Measurements from ENCODE around the gene KRTAP12-3.
"Not testable (repeated sequence)": the region's sequence is repeated elsewhere in the genome, so short reads cannot be mapped to it uniquely, and the experiment has no call there.

The KRTAP12-3 gene

DNA sequence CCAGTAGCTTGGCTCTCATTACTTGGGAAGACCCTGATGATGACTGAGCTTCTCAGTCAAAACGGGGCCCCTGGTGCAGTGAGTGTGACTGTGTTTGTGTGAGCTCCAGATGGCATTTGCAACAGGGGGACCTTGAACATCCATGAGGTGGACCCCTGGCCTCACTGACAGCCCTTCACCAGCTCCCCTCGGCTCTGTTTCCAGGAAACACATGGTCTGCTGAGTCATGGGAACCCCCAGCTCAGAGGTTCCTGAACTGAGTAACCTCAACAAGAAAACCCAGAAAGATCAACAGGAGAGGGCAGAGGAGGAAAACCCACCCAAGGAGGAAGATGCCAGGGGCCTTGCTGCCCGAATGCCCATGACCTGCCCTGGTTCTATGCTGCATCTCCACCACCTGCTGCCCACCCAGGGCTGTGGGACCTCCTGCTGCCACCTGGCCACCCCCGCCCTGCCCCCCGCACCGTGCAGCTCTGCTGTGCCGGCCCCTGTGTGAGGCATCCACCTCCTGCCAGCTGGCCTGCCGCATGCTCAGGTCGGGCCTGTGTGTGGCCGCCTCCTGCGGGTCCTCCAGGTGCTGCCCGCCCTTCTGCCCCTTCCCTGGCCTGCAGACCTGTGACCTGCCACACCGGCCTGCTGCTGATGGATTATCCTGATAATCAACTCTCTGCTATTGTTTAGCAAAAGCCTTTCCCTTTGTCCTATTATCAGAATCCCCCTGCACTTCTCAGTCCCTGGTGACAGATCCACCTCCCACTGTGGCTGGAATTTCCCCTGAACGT is 28.5 kb downstream of the KRTAP12-3 start:
- no peak for DNase-seq

DNA sequence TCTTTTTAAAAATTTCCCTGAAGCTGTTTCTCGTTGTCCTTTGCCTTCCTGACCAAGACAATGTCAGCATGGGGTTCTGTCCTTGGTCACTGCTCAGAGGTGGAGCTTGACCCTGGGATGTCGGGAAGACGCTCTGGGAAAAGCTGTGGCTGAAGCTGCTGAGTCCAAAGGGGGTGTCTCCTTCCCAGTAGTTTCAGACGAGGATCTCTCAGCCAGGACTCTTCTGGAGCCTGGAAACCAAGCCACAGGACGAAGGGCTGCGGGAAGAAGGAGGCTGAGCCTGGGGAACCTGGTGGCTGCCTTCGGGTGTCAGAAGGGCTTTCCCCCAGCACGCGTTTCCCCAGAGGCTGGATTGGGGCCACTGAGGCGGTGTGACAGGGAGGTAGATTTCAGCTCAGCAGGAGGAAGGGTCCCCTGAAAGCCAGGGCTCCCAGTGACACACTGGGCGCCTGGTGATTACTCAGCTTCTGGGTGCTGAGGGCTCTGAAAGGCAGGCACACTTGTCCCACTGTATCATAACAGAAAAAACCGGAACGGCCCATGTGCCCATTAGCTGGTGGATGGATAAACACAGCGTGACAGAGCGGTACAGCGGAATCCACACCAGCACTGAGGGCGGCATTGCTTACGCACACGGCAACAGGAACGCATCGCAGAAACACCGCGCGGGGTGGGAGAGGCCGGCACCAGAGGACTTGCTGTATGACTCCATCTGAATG is 29.3 kb downstream of the KRTAP12-3 start:
- DNase-seq, result no peak

DNA sequence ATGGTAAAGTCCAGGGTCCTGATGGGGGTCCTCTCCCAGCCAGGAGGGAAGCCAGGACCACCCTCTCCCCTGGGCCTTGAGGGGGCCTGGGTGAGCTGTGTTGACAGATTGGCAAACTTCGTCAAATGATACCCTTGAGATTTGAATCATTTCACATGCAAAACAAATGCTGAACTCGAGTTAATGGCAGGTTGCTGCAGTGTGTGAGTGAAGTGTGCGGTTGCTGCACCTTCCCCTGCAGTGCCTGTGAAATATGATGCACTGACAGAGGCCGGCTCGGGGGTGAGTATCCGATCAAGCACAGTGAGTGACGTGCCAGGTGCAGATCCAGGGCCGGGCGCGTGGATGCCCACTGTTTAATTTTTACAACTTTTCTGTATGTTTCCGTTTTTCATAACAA is 29.9 kb downstream of the KRTAP12-3 start:
- no peak for DNase-seq

DNA sequence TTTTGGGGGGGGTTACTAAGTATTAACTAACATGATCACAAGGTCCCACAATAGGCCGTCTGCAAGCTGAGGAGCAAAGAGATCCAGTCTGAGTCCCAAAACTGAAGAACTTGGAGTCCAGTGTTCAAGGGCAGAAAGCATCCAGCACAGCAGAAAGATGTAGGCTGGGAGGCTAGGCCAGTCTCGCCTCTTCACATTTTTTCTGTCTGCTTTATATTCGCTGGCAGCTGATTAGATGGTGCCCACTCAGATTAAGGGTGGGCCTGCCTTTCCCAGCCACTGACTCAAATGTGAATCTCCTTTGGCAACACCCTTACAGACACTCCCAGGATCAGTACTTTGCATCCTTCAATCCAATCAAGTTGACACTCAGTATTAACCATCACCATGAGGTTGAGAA is 32.0 kb downstream of the KRTAP12-3 start:
- not testable (repeated sequence) for DNase-seq

DNA sequence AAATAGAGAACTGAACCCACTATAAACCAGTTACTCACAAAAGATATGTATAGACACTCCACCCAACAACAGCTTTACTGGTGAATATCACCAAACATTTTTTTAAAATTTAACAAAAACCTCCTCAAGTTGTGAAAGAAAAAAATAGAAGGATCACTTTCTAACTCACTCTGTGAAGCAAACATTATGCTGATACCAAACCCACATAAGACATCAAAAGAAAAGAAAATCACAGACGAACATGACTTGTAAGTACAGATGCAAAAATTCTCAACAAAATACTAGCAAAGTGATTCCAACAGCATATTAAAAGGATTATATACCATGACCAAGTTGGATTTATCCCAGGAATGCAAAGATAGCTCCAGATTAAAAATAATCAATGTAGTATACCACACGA is 34.0 kb downstream of the KRTAP12-3 start:
- DNase-seq, result no peak

DNA sequence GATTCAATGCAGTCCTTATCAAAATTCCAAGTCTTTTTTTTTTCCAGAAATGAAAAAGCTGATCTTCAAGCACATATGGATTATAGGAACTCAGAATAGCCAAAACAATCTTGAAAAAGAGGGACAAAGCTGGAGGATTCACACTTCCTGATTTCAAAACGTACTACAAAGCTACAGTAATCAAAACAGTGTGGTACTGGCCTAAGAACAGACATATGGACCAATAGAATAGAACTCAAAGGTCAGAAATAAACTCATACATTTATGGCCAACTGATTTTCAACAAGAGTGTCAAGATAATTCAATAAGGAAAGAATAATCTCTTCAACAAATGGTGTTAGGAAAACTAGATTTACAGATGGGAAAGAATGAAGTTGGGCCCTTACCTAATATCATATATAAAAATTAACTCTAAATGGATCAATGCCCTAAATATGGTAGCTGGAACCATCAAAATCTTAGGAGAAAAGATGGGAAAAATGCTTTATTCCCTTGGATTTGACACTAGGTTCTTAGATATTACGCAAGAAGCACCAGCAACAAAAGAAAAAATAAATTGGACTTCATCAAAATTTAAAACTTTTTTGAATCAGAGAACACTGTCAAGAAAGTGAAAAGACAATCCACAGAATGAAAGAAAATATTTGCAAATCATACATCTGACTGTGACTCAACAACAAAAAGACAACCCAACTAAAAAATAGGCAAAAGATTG is 35.2 kb downstream of the KRTAP12-3 start:
- DNase-seq, result no peak

DNA sequence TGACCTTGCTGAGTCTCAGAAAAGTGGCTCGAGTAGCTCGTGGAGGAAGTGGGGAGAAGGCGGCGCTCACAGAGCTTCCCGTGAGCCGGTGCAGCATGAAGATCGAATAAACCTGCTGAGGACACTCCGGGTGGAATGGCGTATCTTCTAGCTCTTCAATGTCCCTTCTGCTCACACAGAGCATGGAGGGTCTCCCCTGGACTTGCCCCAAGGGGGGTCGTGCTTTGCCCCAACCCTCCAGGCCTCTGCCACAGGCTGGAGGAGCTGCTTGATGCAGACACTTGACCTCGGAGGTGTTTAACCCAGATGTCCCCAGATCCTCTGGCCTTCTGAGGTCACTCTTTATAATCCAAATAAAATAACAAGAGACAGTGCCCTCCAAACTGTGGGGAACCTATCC is 37.0 kb downstream of the KRTAP12-3 start:
- DNase-seq, result no peak

DNA sequence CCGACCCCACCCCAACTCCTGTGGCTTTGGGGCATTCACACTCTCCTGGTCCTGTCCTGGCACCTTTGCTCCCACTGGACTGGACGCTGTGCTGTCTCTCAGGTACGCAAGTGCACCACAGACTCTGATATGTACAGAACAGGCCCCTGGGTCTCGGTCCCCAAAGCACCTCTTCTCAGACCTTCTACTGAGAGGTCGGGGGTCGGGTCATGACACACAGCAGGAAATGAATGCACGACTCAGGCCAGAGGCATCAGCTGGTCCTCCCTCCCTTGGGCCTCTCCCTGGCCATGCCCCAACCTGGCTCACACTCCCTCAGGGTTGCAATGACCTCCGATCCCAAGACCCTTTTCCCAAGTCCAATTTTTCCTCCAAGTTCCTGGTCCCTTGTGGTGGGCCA is 37.5 kb downstream of the KRTAP12-3 start:
- DNase-seq, result no peak

DNA sequence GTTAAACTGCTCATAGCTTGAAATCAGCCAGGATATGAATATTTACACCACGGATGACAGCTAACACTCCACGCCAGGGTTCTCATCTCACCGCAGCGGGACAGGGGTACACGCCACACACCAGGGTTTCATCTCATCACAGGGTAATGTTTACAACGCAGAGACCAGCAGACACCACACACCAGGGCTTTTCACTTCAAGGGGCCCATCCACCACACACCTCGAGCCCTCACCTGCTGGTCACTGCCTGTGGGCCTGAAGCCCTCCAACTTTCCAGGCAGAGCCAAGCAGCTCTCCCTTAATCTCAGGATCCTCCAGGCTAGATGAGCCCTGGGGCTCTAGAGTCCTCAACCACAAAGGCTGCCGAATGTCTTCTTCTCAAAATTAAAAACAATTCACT is 37.9 kb downstream of the KRTAP12-3 start:
- no peak for DNase-seq

DNA sequence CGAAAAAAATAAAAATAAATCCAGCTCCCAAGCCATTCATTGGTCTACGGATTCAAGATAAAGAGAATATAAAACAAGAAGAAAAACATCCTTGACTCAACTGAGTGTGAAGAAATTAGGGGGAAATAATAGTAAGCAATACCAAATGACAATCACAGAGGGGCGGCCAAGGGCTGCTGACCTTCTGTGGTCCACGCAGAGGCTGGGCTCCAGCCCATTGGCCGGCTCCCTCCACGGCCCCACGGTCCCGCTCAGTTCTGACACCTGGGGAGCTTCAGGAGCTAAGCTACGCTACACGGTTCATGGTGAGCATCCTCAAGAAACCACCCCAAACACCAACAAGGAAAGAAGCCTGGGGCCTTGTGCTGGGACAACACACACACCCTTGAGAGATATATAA is 38.8 kb downstream of the KRTAP12-3 start:
- DNase-seq, result no peak

DNA sequence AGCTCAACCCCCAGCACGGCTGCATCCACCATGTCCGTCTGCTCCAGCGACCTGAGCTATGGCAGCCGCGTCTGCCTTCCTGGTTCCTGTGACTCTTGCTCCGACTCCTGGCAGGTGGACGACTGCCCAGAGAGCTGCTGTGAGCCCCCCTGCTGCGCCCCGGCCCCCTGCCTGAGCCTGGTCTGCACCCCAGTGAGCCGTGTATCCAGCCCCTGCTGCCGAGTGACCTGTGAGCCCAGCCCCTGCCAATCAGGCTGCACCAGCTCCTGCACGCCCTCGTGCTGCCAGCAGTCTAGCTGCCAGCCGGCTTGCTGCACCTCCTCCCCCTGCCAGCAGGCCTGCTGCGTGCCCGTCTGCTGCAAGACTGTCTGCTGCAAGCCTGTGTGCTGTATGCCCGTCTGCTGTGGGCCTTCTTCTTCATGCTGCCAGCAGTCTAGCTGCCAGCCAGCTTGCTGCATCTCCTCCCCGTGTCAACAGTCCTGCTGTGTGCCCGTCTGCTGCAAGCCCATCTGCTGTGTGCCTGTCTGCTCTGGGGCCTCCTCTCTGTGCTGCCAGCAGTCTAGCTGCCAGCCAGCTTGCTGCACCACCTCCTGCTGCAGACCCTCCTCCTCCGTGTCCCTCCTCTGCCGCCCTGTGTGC is 39.6 kb downstream of the KRTAP12-3 start, which contains the start of gene KRTAP10-12:
Gene KRTAP10-12 (plus strand): TSS at position 1 of the 639 bp plus-strand sequence. CDS start 30 bp downstream, at position 31.
- not testable (repeated sequence) for DNase-seq

DNA sequence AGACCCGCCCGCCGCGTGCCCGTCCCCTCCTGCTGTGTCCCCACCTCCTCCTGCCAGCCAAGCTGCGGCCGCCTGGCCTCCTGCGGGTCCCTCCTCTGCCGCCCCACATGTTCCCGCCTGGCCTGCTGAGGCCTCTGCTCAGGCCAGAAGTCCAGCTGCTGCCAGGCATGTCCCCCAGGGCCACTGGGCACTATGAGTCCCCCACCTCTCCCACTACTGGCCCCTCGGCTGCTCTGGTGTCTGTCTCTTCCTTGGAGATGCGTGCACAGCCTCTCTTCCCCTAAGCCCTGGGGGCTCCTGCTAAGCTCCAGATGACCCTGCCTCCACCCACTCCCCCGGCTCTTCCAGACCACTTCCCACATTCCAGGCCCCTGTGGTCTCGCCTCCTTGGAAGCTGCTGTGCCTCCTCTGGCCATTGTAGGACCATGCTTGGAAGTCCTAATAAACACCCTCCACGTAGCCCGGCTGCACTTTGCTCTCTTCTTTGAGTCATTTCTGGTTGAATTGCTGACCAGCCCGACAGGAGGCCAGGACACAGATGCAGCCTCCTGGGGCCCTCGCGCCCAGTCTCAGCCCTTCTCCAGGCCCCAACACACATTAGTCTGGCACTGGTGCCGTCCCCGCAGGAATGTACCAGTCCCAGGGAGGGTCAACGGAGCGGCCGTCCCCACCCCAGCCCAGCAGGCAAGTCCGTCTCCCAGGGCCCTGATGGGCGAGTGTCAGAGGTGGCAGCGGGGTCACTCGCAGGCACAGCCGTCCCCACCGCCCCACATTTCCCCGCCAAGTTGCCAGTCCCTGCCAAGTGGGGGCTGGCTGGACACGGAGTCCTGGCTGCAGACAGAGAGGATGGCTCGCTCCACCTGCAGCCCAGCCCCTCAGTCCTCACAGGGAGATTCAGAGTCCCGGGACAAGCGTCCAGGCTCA is 40.3 kb downstream of the KRTAP12-3 start:
- DNase-seq, result no peak

DNA sequence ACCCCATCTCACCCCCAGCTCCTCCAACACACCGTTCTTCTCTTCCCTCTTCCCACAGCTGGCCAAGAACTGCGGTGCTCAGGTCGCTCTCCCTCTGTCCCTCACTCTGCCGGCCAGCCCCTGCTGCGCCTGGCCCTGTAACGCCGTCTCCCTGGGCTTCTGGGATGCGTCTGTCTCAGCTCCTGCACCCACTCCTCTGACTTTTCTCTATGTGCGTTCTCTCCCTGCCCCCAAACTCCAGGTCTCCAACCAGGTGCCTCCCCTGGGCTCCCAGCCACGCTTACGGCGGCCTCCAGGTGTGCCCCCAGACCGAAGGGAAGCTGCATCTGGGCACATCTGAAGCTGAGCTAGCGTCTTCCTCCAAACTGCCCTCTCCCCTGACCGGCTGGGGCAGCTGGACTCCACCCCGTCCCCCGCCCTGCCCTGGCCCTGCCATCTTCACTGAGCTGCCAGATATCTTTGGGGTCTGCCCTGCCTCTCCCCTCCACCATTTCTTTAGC is 41.8 kb downstream of the KRTAP12-3 start:
- DNase-seq, result no peak

DNA sequence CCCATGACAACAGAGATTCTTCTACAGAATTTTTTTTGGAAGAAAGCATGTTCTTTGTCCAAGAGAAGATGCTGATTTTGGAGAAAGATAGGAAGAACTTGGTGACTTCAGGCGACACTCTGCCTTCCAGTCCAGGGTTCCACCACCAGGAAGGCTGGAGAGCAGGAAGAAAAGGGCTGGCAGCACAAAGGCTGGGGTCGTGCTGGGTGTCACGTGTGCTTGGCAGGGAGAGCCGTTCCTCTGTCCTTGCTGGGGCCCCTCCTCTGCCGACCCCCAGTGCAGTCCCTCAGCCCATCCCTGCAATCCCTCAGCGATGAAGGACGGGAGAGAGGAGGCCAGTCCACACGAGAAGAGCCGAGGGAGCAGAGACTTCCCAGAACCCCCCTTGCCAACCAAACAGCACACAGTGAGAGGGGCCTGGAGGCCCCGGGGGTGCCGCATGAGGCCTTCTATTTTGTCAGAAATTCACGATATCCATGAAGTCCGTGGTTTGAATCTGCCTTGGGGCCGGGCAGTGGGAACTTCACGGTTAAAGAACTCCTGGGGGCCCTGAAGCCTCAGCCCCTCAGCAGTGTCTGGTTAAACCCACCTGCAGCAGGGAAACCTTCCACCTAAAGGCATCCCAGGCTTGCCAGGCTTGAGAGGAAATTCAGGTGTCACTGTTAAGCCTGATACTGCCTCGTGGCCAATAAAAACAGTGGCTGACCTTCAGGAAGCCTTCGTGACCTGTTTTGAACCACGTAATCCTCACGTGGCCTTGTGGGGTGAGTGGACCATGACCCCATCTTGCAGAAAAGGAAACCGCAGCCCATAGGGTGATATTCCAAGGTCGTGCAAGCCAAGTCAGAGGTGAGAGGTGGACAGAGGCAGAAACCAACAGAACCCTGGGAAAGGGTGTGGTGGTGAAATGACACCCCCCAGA is 42.6 kb downstream of the KRTAP12-3 start:
- no peak for DNase-seq

DNA sequence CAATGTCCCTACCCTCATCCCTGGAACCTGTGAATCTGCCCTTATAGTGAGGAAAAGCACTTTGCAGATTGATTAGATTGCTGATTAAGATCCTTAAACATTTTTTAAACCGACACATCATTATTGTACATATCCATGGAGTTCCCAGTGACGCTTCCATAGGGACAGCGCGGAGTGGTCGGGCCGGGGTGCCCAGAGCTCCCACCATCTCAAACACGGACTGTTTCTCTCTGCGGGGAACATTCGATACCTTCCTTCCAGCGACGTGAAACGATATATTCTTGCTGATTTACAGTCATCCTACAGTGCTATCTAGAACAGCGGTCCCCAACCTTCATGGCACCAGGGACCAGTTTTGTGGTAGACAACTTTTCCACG is 43.3 kb downstream of the KRTAP12-3 start:
- DNase-seq, result no peak

DNA sequence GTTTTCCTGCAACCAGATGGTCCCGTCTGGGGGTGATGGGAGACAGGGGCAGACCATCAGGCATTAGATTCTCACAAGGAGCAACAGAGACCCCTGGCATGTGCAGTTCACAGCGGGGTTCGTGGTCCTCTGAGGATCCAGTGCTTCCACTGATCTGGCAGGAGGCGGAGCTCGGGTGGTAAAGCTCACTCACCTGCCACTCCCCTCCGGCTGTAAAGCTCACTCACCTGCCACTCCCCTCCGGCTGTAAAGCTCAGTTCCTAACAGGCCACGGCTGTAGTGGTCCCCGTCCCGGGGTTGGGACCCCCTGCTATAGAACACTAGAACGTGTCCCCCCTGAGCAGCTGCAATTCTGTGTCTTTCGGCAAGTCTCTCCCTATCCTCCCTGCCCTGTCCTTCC is 43.8 kb downstream of the KRTAP12-3 start:
- DNase-seq, result no peak

DNA sequence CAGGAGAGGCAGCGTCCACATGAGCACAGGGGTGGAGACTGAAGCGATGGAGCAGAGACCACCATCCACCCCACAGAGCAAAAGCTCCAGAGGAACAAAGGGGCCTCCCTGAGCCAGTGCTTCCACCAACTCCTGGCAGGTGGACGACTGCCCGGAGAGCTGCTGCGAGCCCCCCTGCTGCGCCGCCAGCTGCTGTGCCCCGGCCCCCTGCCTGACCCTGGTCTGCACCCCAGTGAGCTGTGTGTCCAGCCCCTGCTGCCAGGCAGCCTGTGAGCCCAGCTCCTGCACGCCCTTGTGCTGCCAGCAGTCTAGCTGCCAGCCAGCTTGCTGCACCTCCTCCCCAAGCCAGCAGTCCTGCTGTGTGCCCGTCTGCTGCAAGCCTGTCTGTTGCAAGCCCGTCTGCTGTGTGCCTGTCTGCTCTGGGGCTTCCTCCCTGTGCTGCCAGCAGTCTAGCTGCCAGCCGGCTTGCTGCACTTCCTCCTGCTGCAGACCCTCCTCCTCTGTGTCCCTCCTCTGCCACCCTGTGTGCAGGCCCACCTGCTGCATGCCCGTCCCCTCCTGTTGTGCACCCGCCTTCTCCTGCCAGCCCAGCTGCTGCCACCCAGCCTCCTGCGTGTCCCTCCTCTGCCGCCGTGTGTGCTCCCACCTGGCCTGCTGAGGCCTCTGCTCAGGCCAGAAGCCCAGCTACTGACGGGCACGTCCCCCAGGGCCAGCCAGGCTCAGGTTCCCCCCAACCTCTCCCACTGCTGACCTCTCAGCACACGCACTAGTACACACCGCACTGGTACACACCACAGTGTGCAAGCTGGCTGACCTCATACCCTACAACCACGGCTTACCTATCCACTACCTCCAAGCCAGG is 44.6 kb downstream of the KRTAP12-3 start:
- no peak for DNase-seq

DNA sequence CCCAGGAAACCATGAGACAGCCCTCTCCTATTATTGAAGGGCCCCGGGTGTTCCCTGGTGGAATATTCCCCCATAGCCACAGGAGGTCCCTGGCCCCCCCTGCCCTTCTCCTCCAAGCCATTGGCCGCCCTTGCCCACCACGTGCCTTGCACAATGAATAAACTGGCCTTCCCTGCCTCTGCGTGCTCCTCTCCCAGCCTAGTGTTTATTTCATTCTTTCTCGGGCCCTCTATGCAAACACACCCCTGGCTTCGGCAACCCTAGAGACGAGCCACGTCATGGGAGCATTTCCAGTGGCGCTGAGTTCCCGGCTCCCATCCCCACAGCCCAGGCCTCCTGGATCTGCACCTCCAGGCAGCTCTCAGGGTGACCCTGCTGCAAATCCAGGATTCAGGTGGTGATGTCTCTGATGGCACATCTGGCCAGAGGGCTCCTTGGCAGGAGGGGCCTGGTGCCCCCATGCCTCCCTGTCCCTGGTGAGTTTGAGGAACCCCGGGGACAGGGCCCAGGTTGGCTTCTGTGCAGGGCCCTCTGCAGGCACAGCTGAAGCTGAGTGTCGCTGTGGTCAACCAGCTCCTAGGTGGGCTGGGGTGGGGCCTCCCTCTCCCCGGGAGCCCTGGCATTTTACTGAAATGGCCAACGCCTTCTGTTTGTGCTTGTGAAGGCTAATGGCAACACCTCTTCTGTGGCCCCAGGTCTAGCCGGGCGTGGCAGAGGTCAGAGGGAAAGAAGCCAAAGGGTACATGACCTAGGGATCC is 45.4 kb downstream of the KRTAP12-3 start:
- no peak for DNase-seq

All from KG1 (cell line).